CD4-positive, CD25-positive, alpha-beta regulatory T cell (primary cell): ENCODE measurements around the gene SGK2. TPM values are rescaled to one million over a fixed set of nuclear protein-coding genes. Genes with fewer than 3 reads are reported as not detected.

ENCODE experiments used
- ATAC-seq, 2 donors: fragments of 150-1000 bp; cut with Tn5 transposase; one replicate each; pipeline ENCODE4 v1.10.0; 2021; ENCODE audit warnings: low read depth in 2 of 2, moderate number of reproducible peaks in 2 of 2, moderate library complexity in 1 of 2
- DNase-seq, 3 donors: peaks; one replicate each; pipeline versions ENCODE4 v3.0.0 to v3.0.0-alpha.2; 2012 to 2022; ENCODE audit warnings: mixed read lengths in 1 of 3
- H3K27ac ChIP-seq: one replicate; pipeline ENCODE4 v1.7.0; 2013; ENCODE audit warnings: mild to moderate bottlenecking, low read length; ENCODE audit not compliant: insufficient read depth, poor library complexity, severe bottlenecking
- H3K27me3 ChIP-seq: one replicate; pipeline ENCODE4 v1.7.0; 2013; ENCODE audit warnings: low read length; ENCODE audit not compliant: control insufficient read depth, insufficient read depth
- H3K36me3 ChIP-seq: one replicate; pipeline ENCODE4 v1.7.0; 2013; ENCODE audit warnings: mild to moderate bottlenecking, low read length, moderate library complexity; ENCODE audit not compliant: control insufficient read depth, insufficient read depth
- H3K4me1 ChIP-seq: 2 replicates; pipeline ENCODE4 v1.7.0; 2013; ENCODE audit warnings: mild to moderate bottlenecking, low read length; ENCODE audit not compliant: insufficient read depth, control insufficient read depth, poor library complexity, severe bottlenecking
- H3K4me3 ChIP-seq: one replicate; pipeline ENCODE4 v1.7.0; 2013; ENCODE audit warnings: low read depth, mild to moderate bottlenecking, low read length, moderate library complexity
- H3K9me3 ChIP-seq, 2 experiments: 1 replicate in 1 of 2; 2 replicates in 1 of 2; pipeline ENCODE4 v1.7.0; 2013; ENCODE audit warnings: low read length in 2 of 2, mild to moderate bottlenecking in 1 of 2, moderate library complexity in 1 of 2; ENCODE audit not compliant: control insufficient read depth in 2 of 2
- H3K27ac Mint-ChIP-seq, 3 donors: one replicate each; pipeline ENCODE4 v1.8.0; 2020 to 2022; ENCODE audit warnings: mild to moderate bottlenecking in 3 of 3, mixed read lengths in 3 of 3, moderate library complexity in 2 of 3
- H3K27me3 Mint-ChIP-seq: one replicate; pipeline ENCODE4 v1.8.0; 2022; ENCODE audit warnings: mild to moderate bottlenecking, mixed read lengths
- H3K36me3 Mint-ChIP-seq: one replicate; pipeline ENCODE4 v1.8.0; 2020; ENCODE audit warnings: mixed read lengths
- H3K4me1 Mint-ChIP-seq, 4 donors: one replicate each; pipeline ENCODE4 v1.8.0; 2020 to 2022; ENCODE audit warnings: mixed read lengths in 4 of 4, mild to moderate bottlenecking in 1 of 4
- H3K4me3 Mint-ChIP-seq, 4 donors: one replicate each; pipeline ENCODE4 v1.8.0; 2020 to 2022; ENCODE audit warnings: mild to moderate bottlenecking in 4 of 4, mixed read lengths in 4 of 4, moderate library complexity in 3 of 4
- H3K9me3 Mint-ChIP-seq, 7 donors: one replicate each; pipeline ENCODE4 v1.8.0; 2020 to 2022; ENCODE audit warnings: mixed read lengths in 7 of 7, mild to moderate bottlenecking in 3 of 7, moderate library complexity in 2 of 7
- polyA plus RNA-seq, 4 donors: library from polyadenylated mRNA; unstranded; fragments of 300-500 nt; fragmentation: Illumina TruSeq; gene quantifications; one replicate each; pipeline ENCODE4 v1.2.3, GENCODE V29; 2021
- total RNA-seq: library from RNA; stranded (reverse); gene quantifications from one replicate; pipeline ENCODE4 v1.2.3, GENCODE V29; 2022

SGK2 gene
- 1.7 TPM for total RNA-seq
- not detected for polyA plus RNA-seq

DNA sequence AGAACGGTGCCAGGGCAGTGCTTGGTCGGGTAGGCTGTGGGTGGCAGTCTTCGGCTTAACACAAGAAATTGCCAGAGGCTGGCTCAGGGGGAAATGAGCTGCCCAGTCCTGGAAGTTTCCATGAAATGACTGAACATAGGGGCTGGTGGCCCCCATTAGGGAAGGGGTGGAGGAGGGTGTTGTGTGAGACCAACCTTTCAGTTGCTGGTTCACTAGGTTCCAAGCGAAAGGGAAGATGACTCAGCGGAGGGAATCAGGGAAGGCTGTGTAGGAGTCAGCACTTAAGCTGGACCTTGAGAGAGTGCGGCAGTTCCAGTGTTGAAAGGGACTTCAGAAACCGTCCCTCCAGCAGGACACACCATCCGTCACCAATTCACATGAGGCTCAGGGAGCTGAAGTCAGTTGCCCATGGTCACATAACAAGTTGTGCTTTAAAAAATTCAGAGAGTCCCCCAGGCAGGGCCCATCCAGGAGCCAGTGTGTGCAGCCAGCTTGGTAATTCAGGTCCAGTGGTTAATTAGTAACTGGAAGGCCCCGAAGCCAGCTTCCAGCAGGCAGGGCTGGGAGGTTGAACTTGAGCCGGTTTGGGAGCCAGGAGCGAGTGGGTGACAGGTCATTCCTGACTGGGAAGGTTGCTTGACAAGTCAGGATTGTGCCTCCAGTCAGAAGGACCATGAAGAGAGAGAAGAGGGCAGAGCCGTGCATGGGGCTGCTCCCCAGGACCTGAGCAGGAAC lies at the start of gene SGK2:
Gene SGK2 (plus strand): TSS at position 616 of the 735 bp plus-strand sequence. CDS start 7,469 bp downstream, outside the sequence.
- no peak for DNase-seq
- no peaks in the 10 kb centered on the region for H3K27me3 Mint-ChIP-seq
- no peaks in the 10 kb centered on the region for H3K9me3 Mint-ChIP-seq
- H3K27ac Mint-ChIP-seq, result no peak within 1 kb of the TSS
- H3K4me1 ChIP-seq, result no peaks in the 10 kb centered on the region
- no peak within 1 kb of the TSS for H3K4me3 Mint-ChIP-seq
- no peaks in the 10 kb centered on the region for H3K9me3 ChIP-seq
- no peak within 1 kb of the TSS for H3K4me3 ChIP-seq
- no peak for ATAC-seq
- H3K4me1 Mint-ChIP-seq, result no peaks in the 10 kb centered on the region
- H3K36me3 ChIP-seq, result no peaks in the 10 kb centered on the region
- H3K36me3 Mint-ChIP-seq, result no peaks in the 10 kb centered on the region
- no peaks in the 10 kb centered on the region for H3K27me3 ChIP-seq
- no peak within 1 kb of the TSS for H3K27ac ChIP-seq

DNA sequence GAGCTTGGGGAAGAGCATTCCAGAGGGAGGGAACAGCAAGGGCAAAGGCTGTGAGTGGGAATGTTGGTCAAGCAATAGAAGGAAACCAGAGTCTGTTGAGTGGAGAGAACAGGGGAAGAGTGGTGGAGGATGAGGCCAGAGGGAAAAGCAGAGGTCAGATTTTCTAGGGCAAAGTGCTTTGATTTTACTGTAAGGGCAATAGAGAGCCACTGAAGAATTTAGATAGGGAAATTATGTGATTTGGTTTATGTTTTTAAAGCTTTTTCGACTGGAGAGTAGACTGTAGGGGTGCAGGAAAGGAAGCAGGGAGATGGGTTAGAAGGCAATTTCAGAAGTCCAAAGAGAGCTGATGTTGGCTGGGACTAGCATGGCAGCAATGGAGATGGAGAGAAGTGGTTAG lies 46.9 kb upstream of the SGK2 start:
- Mint-ChIP-seq H3K27me3 (peaks cover 19% of the 10 kb centered on the region), H3K27ac (no peak overlapping the region), H3K9me3 (no peaks in the 10 kb centered on the region), H3K4me1 (peaks cover 0 to 30% (median 8%) of the 10 kb centered on the region in 4 donors), H3K36me3 (no peaks in the 10 kb centered on the region), H3K4me3 (peak overlapping the region in 1 of 4 donors; percentile 11)
- Histone ChIP-seq H3K36me3 (no peaks in the 10 kb centered on the region), H3K27me3 (peaks cover 7% of the 10 kb centered on the region), H3K27ac (no peak overlapping the region), H3K9me3 (no peaks in the 10 kb centered on the region), H3K4me1 (peaks cover 27% of the 10 kb centered on the region), H3K4me3 (no peak overlapping the region)
- DNase-seq (no peak), ATAC-seq (no peak)

DNA sequence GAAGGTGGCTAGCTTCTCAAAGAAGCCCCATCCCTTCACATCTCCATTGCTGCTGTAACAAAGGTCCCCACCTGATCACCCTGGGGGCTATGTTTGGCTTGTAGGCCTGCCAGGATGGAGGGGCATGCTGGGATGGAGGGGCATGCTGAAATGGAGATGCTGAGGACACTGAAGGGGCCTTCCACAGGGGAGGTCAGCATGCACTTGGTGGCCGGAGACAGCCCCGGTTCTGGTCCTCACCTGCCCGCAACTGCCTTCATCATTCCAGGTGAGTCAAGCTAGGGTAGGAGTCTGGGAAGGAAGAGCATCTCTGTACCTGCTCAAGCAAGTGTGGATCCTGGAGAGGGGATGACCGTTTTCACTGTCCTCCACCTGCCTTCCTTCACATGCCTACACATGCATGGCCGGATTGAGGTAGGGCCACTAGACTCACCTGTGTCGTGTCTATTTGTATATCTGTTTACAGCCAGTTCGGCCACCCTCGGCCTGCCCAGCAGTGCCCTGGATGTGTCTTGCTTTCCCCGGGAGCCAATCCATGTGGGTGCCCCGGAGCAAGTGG lies 45.4 kb upstream of the SGK2 start:
- H3K4me1 Mint-ChIP-seq, result peaks cover 0 to 28% (median 8%) of the 10 kb centered on the region in 4 donors
- Histone ChIP-seq H3K9me3 (no peaks in the 10 kb centered on the region), H3K27me3 (peaks cover 6% of the 10 kb centered on the region), H3K4me1 (peaks cover 15% of the 10 kb centered on the region), H3K27ac (peak overlapping the region; percentile 37), H3K36me3 (no peaks in the 10 kb centered on the region), H3K4me3 (no peak overlapping the region)
- H3K27me3 Mint-ChIP-seq, result peaks cover 14% of the 10 kb centered on the region
- no peak for ATAC-seq
- DNase-seq, result no peak
- no peaks in the 10 kb centered on the region for H3K36me3 Mint-ChIP-seq
- H3K27ac Mint-ChIP-seq, result peak overlapping the region in 1 of 3 donors; percentile 92
- peak overlapping the region; percentile 89 to 96 (median 92) for H3K4me3 Mint-ChIP-seq
- no peaks in the 10 kb centered on the region for H3K9me3 Mint-ChIP-seq

DNA sequence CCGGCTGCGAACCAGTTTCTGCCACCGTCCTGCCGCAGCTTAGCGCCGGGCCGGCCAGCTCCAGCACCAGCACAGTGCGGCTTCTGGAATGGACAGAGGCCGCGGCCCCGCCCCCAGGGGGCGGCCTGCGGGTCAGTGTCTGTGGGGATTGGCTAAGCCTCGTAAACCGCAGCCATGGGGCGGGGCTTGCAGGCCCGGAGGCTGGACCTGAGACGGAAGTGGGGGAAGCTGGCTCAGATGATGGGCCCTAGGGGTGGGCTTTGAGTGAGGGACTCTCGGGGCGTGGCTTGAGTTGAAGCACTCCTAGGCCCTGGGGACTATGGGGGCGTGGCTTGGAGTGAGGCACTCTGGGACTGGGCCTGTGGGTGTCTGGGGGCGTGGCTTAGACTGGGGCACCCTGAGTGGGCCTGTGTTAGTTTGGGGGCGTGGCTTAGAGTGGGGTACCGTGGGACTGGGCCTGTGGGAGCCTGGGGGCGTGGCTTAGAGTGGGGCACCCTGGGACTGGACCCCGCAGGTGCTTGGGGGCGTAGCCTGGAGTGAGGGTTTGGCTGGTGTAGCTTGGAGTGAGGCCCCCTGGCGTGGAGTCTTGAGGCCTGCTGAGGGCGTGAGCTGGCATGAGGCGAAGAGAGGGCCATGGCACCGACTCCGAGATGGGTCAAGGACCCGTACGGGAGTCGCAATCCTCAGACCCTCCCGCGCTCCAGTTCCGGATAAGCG lies 44.7 kb upstream of the SGK2 start:
- no peaks in the 10 kb centered on the region for H3K9me3 Mint-ChIP-seq

DNA sequence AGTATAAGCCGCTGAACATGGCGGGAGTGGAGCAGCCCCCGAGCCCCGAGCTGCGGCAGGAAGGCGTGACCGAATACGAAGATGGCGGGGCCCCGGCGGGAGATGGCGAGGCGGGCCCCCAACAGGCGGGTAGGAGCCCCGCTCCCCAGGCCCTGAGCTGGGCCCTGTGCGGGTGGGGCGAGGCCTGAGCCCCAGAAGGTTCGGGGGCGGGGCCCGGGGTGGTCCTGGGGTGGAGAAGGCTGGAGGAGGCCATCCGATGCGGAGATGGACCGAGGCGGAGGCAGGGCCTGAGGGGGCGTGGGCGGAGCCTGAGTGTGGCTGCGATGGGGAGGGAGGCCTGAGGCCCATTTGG lies 44.2 kb upstream of the SGK2 start:
- peak overlapping the region; percentile 84 to 97 (median 92) for H3K27ac Mint-ChIP-seq
- Histone ChIP-seq H3K4me3 (peak overlapping the region; percentile 48), H3K36me3 (no peaks in the 10 kb centered on the region), H3K27ac (peak overlapping the region; percentile 51), H3K4me1 (peaks cover 14% of the 10 kb centered on the region), H3K27me3 (no peaks in the 10 kb centered on the region), H3K9me3 (no peaks in the 10 kb centered on the region)
- DNase-seq (peak in 1 of 3 donors; percentile 40), ATAC-seq (no peak)
- H3K9me3 Mint-ChIP-seq, result no peaks in the 10 kb centered on the region
- H3K4me3 Mint-ChIP-seq, result peak overlapping the region; percentile 89 to 96 (median 92)
- H3K36me3 Mint-ChIP-seq, result no peaks in the 10 kb centered on the region
- H3K4me1 Mint-ChIP-seq, result peaks cover 0 to 21% (median 7%) of the 10 kb centered on the region in 4 donors
- H3K27me3 Mint-ChIP-seq, result peaks cover 6% of the 10 kb centered on the region

More for the DNA sequence above, 44.7 kb upstream of the SGK2 start:
- ATAC-seq, result peak; percentile 87 to 91
- H3K36me3 Mint-ChIP-seq, result no peaks in the 10 kb centered on the region
- Histone ChIP-seq H3K4me3 (peak overlapping the region; percentile 48), H3K27ac (peak overlapping the region; percentile 51), H3K9me3 (no peaks in the 10 kb centered on the region), H3K36me3 (no peaks in the 10 kb centered on the region), H3K4me1 (peaks cover 14% of the 10 kb centered on the region), H3K27me3 (peaks cover 3% of the 10 kb centered on the region)
- peak overlapping the region; percentile 89 to 96 (median 92) for H3K4me3 Mint-ChIP-seq
- peaks cover 0 to 23% (median 7%) of the 10 kb centered on the region in 4 donors for H3K4me1 Mint-ChIP-seq
- peaks cover 9% of the 10 kb centered on the region for H3K27me3 Mint-ChIP-seq
- H3K27ac Mint-ChIP-seq, result peak overlapping the region; percentile 84 to 97 (median 92)
- peak; percentile 90 to 96 (median 93) for DNase-seq

DNA sequence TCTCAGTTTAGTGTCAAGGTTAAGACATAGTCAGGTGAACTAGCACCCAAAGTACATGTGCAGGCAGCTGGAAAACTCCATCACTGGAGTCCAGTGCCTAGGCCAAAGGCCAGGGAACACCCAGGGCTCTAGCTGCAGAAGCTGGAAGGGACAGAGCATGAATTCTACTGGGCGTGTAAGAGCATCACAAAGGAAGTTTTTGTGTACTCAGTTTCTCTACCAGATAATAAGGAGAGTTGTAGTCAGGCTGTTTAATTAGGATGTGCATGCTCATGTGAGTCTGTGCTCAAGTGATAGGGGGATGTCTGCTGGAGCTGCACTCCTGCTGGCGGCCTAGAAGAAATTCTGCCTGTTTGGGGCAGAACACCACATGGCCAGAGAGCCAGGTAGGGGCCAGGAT lies 43.2 kb upstream of the SGK2 start:
- H3K4me3 Mint-ChIP-seq, result peak overlapping the region in 2 of 4 donors; percentile 92 to 96
- no peak for DNase-seq
- no peaks in the 10 kb centered on the region for H3K9me3 ChIP-seq
- H3K4me1 Mint-ChIP-seq, result peaks cover 0 to 21% (median 7%) of the 10 kb centered on the region in 4 donors
- no peaks in the 10 kb centered on the region for H3K27me3 ChIP-seq
- no peaks in the 10 kb centered on the region for H3K27me3 Mint-ChIP-seq
- ATAC-seq, result no peak
- H3K9me3 Mint-ChIP-seq, result no peaks in the 10 kb centered on the region
- H3K27ac Mint-ChIP-seq, result peak overlapping the region in 2 of 3 donors; percentile 7 to 37
- H3K36me3 Mint-ChIP-seq, result no peaks in the 10 kb centered on the region
- peak overlapping the region; percentile 44 for H3K4me3 ChIP-seq
- no peak overlapping the region for H3K27ac ChIP-seq
- H3K36me3 ChIP-seq, result no peaks in the 10 kb centered on the region
- peaks cover 14% of the 10 kb centered on the region for H3K4me1 ChIP-seq

DNA sequence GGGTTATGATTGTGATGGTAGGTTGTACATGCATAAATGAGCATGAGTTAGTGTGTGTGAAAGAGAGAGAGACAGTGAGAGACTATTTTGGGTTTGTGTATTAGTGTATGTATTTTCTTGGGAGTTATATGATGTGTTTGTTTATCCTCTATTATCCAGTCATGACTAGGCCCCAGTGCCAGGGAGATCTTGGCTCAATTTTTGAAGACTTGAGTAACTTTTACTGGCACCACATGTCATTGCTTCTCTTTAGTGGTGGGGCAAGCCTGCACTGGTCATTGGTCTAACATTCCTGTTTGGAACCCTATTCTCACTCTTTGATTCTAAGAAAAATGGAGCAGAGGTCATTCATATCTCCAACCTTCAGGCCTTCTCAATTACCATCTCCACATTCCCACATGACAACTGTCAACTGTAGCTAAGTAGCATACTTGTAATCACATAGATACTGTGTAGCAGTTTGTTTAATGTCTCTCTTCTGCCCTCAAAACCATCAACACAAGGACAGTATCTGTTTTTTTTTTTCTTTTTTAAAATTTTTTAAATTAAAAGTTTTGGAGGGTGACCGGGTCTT lies 42.5 kb upstream of the SGK2 start:
- Mint-ChIP-seq H3K4me3 (peak overlapping the region in 1 of 4 donors; percentile 92), H3K27me3 (no peaks in the 10 kb centered on the region), H3K36me3 (peaks cover 3% of the 10 kb centered on the region), H3K27ac (no peak overlapping the region), H3K4me1 (peaks cover 0 to 21% (median 8%) of the 10 kb centered on the region in 4 donors), H3K9me3 (peaks cover 0 to 1% (median 0%) of the 10 kb centered on the region in 7 donors)
- Histone ChIP-seq H3K36me3 (no peaks in the 10 kb centered on the region), H3K27me3 (no peaks in the 10 kb centered on the region), H3K4me3 (no peak overlapping the region), H3K4me1 (peaks cover 14% of the 10 kb centered on the region), H3K9me3 (no peaks in the 10 kb centered on the region), H3K27ac (no peak overlapping the region)
- DNase-seq (no peak), ATAC-seq (no peak)
